Vagina (tissue), 2 donors: ENCODE data around the gene SIGLEC1. TPM values are rescaled to one million over a fixed set of nuclear protein-coding genes. Genes with fewer than 3 reads are reported as not detected.

ENCODE experiments used
- DNase-seq, 2 donors: peaks; one replicate each; pipeline ENCODE4 v3.0.0-alpha.2; 2017; ENCODE audit errors: extremely low spot score in 2 of 2
- H3K27ac ChIP-seq: fragments of 200-600 bp; sonication (generic); one replicate; pipeline ENCODE4 v1.5.1; 2019
- H3K27me3 ChIP-seq: fragments of 200-600 bp; sonication (generic); one replicate; pipeline ENCODE4 v1.5.1; 2019
- H3K36me3 ChIP-seq, 2 donors: fragments of 200-600 bp; sonication (generic); one replicate each; pipeline ENCODE4 v1.5.1; 2017 to 2019
- H3K4me1 ChIP-seq: fragments of 200-600 bp; sonication (generic); one replicate; pipeline ENCODE4 v1.5.1; 2019
- H3K4me3 ChIP-seq, 2 donors: fragments of 200-600 bp; sonication (generic); 1 replicate in 1 of 2; 2 replicates in 1 of 2; pipeline ENCODE4 v1.5.1; 2016 to 2019
- H3K9me3 ChIP-seq: fragments of 200-600 bp; sonication (generic); one replicate; pipeline ENCODE4 v1.5.1; 2019
- CTCF ChIP-seq, 3 experiments: fragments of 450-650 bp in 2 of 3; fragments of 200-600 bp in 1 of 3; sonication (generic) in 1 of 3; IDR thresholded peaks; one replicate each; pipeline ENCODE4 v1.5.1; 2017 to 2019; ENCODE audit warnings: antibody characterized with exemption in 3 of 3, mild to moderate bottlenecking in 2 of 3, moderate library complexity in 2 of 3
- POLR2A ChIP-seq, 2 donors: fragments of 450-650 bp; IDR thresholded peaks; one replicate each; pipeline ENCODE4 v1.6.1; 2017; ENCODE audit warnings: antibody characterized with exemption in 2 of 2, mild to moderate bottlenecking in 2 of 2, moderate library complexity in 2 of 2
- POLR2AphosphoS5 ChIP-seq, 2 donors: sonication (generic); formaldehyde crosslinking; IDR thresholded peaks; one replicate each; pipeline ENCODE4 v1.9.0; 2017; ENCODE audit warnings: antibody characterized with exemption in 2 of 2, mild to moderate bottlenecking in 2 of 2, low read depth in 1 of 2; ENCODE audit not compliant: insufficient read depth in 1 of 2
- intact Hi-C: fragments of 100-400 bp; cut with DNase I; formaldehyde crosslinking; loops from one replicate; pipeline ENCODE4 v1.15.1; 2023
- total RNA-seq: library from RNA; depleted of rRNA; stranded (reverse); fragments of >200 nt; gene quantifications from one replicate; pipeline ENCODE4 v1.2.3, GENCODE V29; 2016

Gene SIGLEC1
- total RNA-seq, 1 donor from 2014 or later: 8.8 TPM

GRCh38 chr20:3749689-3750531 lies 37.5 kb upstream of the SIGLEC1 start:
- TF ChIP-seq POLR2A (IDR thresholded peaks at IDR 0.05): no peak
- peak in 1 of 3 experiments; percentile 39 for TF ChIP-seq CTCF (IDR thresholded peaks at IDR 0.05)
- TF ChIP-seq POLR2AphosphoS5 (IDR thresholded peaks at IDR 0.05; ENCODE audit: insufficient read depth in 1 of 2, low read depth in 1 of 2): no peak
- H3K36me3 ChIP-seq: peaks cover 0 to 12% of the 10 kb centered on the region in 2 donors
- no peak overlapping the region for H3K4me3 ChIP-seq
- intact Hi-C loops: no loop called here
- H3K27me3 ChIP-seq: no peaks in the 10 kb centered on the region
- no peak for DNase-seq
- H3K9me3 ChIP-seq: no peaks in the 10 kb centered on the region
- peaks cover 4% of the 10 kb centered on the region for H3K4me1 ChIP-seq
- no peak overlapping the region for H3K27ac ChIP-seq

- intact Hi-C loops: no loop called here
- no peak for DNase-seq
- H3K9me3 ChIP-seq: no peaks in the 10 kb centered on the region
- H3K4me3 ChIP-seq: no peak overlapping the region
- H3K36me3 ChIP-seq: peaks cover 0 to 12% of the 10 kb centered on the region in 2 donors
- no peak overlapping the region for H3K27ac ChIP-seq
- peaks cover 8% of the 10 kb centered on the region for H3K4me1 ChIP-seq
- TF ChIP-seq POLR2A (IDR thresholded peaks at IDR 0.05) (no peak), POLR2AphosphoS5 (IDR thresholded peaks at IDR 0.05; ENCODE audit: insufficient read depth in 1 of 2, low read depth in 1 of 2) (no peak), CTCF (IDR thresholded peaks at IDR 0.05) (no peak)
- no peaks in the 10 kb centered on the region for H3K27me3 ChIP-seq
Measured at GRCh38 chr20:3749087-3749688, 36.8 kb upstream of the SIGLEC1 start.

- Histone ChIP-seq H3K27me3 (no peaks in the 10 kb centered on the region), H3K27ac (no peak overlapping the region), H3K4me1 (peaks cover 8% of the 10 kb centered on the region), H3K9me3 (no peaks in the 10 kb centered on the region), H3K4me3 (no peak overlapping the region), H3K36me3 (peaks cover 0 to 12% of the 10 kb centered on the region in 2 donors)
- intact Hi-C loops: no loop called here
- DNase-seq: no peak
- TF ChIP-seq POLR2AphosphoS5 (IDR thresholded peaks at IDR 0.05; ENCODE audit: insufficient read depth in 1 of 2, low read depth in 1 of 2): no peak
- no peak for TF ChIP-seq CTCF (IDR thresholded peaks at IDR 0.05)
- no peak for TF ChIP-seq POLR2A (IDR thresholded peaks at IDR 0.05)
Measured at GRCh38 chr20:3748073-3748472, 35.7 kb upstream of the SIGLEC1 start.

- Histone ChIP-seq H3K36me3 (peaks cover 0 to 12% of the 10 kb centered on the region in 2 donors), H3K9me3 (no peaks in the 10 kb centered on the region), H3K27ac (no peak overlapping the region), H3K4me1 (peaks cover 8% of the 10 kb centered on the region), H3K27me3 (no peaks in the 10 kb centered on the region), H3K4me3 (no peak overlapping the region)
- DNase-seq: no peak
- intact Hi-C loops: no loop called here
- TF ChIP-seq POLR2AphosphoS5 (IDR thresholded peaks at IDR 0.05; ENCODE audit: insufficient read depth in 1 of 2, low read depth in 1 of 2): no peak
- no peak for TF ChIP-seq POLR2A (IDR thresholded peaks at IDR 0.05)
- TF ChIP-seq CTCF (IDR thresholded peaks at IDR 0.05): no peak
Measured at GRCh38 chr20:3747471-3747870, 35.1 kb upstream of the SIGLEC1 start.
